Stomach (tissue), 4 donors: ENCODE measurements around the gene ATP6V0D1.

Experiments
- POLR2AphosphoS5 ChIP-seq, 3 donors: sonication (generic); formaldehyde crosslinking; IDR thresholded peaks; one replicate each; pipeline ENCODE4 v1.6.1; 2016; ENCODE audit warnings: antibody characterized with exemption in 3 of 3
- TF ChIP-seq, protein P1 (sequence below), 7 experiments: fragments of 450-650 bp in 4 of 7; fragments of 200-600 bp in 3 of 7; sonication (generic) in 3 of 7; IDR thresholded peaks; one replicate each; pipeline ENCODE4 v1.5.1; 2016 to 2019; ENCODE audit warnings: antibody characterized with exemption in 7 of 7, control low read depth in 2 of 7, mild to moderate bottlenecking in 1 of 7

GRCh38 chr16:67456391-67457081, 24.4 kb downstream of the ATP6V0D1 start:
- TF ChIP-seq POLR2AphosphoS5 (IDR thresholded peaks at IDR 0.05), result no peak
- TF ChIP-seq, protein P1, sequence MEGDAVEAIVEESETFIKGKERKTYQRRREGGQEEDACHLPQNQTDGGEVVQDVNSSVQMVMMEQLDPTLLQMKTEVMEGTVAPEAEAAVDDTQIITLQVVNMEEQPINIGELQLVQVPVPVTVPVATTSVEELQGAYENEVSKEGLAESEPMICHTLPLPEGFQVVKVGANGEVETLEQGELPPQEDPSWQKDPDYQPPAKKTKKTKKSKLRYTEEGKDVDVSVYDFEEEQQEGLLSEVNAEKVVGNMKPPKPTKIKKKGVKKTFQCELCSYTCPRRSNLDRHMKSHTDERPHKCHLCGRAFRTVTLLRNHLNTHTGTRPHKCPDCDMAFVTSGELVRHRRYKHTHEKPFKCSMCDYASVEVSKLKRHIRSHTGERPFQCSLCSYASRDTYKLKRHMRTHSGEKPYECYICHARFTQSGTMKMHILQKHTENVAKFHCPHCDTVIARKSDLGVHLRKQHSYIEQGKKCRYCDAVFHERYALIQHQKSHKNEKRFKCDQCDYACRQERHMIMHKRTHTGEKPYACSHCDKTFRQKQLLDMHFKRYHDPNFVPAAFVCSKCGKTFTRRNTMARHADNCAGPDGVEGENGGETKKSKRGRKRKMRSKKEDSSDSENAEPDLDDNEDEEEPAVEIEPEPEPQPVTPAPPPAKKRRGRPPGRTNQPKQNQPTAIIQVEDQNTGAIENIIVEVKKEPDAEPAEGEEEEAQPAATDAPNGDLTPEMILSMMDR (IDR thresholded peaks at IDR 0.05), result peak in 5 of 7 experiments; percentile 28 to 43 (median 40)
